NCI-H526 (cell line): Measurements from ENCODE around the gene GMIP.
"Not testable (repeated sequence)": the region's sequence is repeated elsewhere in the genome, so short reads cannot be mapped to it uniquely, and the experiment has no call there.

Experiments used
- DNase-seq, 2 experiments: peaks; one replicate each; lab custom pipeline; 2025; lab: John Stamatoyannopoulos, UW

The GMIP gene

DNA sequence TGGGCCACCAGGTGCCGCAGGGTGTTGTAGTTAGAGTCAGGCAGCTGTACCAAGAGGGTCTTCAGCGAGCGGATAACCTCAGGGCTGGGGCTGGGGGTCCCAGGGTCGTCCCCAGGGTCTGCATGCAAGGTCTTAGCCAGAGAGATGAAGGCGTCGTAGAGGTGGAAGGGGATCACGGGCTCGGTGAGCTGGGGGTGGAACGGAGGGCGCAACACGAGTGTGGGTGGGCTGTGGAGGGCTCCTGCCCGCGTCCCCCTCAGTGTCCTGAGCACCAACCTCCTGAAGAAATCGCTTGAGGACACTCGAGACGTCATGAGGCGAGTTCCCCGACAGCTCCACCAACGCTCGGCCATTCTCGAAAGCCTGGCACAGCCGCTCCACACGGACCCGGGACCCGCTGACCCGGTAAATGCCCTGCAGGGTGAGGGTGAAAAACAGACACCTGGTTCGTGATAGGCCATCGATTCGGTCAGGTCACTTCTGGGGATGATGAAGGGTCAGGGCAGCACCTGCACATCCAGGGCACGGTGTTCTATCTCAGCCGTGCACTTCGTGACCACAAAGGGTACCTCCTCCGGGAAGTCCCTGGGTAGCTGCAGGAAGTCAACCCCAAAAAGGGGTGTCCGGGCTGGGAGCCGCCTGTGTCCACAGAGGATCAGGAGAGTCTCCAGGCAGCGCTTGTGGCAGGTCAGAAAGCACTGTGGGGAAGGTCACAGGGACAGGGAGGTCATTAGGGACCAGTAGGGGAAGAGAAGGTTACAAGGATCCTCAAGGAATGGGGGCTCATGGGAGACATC is 8.7 kb downstream of the GMIP start:
- DNase-seq = no peak

GRCh38 chr19:19633711-19634515 is 9.5 kb downstream of the GMIP start:
- DNase-seq = no peak

GRCh38 chr19:19632661-19633060 is 10.8 kb downstream of the GMIP start:
- DNase-seq = no peak

DNA sequence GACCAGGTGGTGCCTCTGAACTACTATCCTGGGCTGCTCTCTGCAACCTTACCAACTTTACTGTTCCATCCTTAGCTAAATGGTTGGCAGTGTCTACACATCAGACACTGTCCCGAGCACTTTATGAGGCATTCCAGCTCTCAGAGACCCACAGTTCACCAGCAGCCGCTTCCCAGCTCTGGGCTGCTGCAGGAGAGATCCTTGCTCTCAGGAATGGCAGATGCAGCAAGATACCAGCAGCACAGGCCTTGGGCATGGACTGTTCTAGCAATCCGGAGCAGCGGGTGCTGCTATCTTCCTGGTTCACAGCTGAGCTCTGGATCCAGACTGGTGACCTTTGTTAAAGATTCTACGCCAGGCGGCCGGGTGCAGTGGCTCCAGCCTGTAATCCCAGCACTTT is 12.1 kb downstream of the GMIP start:
- no peak for DNase-seq

GRCh38 chr19:19630426-19630825 is 13.0 kb downstream of the GMIP start:
- no peak for DNase-seq

DNA sequence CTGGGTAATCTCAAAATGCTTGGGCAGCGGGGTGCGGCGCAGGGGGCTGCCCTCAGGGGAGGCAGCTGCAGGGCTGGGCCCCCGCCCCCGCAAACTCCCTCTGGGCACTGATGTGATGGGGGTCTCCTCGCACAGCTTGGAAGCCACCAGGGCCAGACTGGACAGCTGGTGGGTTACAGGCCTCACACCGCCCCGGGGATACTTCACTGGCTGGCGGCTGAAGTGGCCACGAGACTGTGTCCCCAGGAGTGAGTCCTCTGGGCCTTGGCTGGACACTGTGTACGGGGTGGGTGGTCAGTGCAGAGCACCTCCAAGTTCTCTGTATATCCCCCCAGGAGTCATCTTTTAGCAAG is 13.4 kb downstream of the GMIP start:
- no peak for DNase-seq

GRCh38 chr19:19628501-19629134 is 14.8 kb downstream of the GMIP start:
- peak in 1 of 2 experiments; percentile 74 for DNase-seq

- DNase-seq = peak in 1 of 2 experiments; percentile 64
Observed at GRCh38 chr19:19627621-19628500, 15.6 kb downstream of the GMIP start, which contains the start of gene LPAR2. Gene LPAR2, minus strand, starts transcription at chr19:19628220. Its CDS starts 945 bp downstream, at chr19:19627275.

- no peak for DNase-seq
Observed at GRCh38 chr19:19626516-19627472, 16.7 kb downstream of the GMIP start.

DNA sequence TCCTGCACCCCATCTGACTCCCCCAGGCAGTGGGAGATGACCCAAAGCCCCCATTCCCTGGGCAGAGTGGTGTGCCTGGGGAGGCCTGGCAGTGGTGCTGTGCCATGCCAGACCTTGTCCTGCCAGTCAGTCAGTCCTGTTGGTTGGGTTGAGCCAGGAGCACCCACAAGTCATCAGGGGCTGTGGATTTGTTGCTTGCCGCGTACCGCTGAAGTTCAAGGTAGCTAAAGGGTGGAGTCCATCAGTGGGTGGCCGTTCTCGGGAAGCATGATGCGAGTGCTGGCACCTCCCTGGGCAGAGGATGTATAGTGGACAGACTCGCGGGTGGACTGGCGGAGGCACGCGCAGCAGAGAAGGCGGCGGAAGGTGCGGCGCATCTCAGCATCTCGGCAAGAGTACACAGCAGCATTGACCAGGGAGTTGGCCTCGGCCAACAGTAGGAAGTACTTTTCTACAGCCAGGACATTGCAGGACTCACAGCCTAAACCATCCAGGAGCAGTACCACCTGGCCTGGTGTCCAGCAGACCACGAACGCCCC is 19.4 kb downstream of the GMIP start:
- DNase-seq = no peak

GRCh38 chr19:19623383-19623782 is 20.1 kb downstream of the GMIP start:
- no peak for DNase-seq

DNA sequence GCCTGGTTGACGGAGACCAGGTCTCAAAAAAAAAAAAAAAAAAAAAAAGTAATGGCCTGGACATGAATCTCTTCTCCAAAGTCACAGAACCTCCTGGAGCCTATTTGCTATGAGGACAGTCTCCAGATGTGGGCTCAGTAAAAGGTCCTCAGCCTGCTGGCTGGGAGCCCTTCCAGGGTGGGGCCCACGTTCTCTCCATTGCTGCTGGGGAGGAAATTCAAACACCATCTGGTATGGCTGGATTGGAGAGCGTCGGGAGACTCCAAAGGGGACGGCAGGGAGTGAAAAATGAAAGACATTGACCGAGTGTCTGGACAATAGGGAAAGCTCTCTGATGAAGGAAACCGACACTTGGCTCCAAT is 23.6 kb downstream of the GMIP start:
- DNase-seq = no peak

- no peak for DNase-seq
Observed at GRCh38 chr19:19619181-19619848, 24.1 kb downstream of the GMIP start.

DNA sequence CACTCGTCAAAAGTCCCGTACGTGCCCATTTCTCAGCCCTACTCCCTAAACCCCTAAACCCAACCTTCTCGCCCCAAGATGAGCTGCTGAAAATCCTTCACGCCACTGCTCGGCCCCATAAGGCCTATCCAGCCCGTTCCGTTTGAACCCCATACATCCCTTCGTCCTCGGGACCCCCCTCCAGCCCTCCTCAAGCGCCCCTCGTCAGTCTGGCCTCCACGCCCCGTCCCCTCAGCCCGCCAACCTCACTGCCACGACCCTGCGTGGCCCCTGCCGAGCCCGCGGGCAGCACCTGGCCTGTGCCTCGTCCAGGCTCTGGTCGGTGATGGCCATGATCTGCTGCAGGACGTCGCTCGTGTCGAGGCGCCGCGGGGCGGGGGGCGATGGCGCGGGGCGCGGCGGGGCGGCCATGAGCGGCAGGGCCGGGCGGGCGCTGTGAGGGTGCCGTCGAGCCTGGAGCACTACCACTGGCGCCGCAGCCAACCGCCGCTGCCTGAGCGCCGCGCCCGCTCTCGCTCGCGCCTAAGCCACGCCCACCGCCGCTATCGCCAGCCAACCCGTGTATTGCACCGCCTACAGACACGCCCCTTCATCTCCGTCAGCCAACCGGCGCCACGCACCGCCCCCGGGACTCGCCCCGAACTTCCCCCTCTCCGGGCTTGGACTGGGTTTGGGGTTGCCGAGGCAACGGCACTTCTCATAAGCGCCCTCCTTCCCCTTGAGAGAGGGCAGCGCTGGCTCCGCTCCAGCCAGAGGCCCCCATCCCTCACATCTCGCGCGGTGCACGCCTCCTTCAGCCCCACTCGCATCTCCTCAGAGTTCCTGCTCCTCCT is 25.0 kb downstream of the GMIP start, which contains the start of gene PBX4:
Gene PBX4, minus strand, starts transcription at position 469 of the 833 bp plus-strand sequence. Its CDS starts 58 bp downstream, at position 411.
- peak; percentile 83 to 94 for DNase-seq

GRCh38 chr19:19615086-19615485 is 28.4 kb downstream of the GMIP start:
- DNase-seq = no peak

DNA sequence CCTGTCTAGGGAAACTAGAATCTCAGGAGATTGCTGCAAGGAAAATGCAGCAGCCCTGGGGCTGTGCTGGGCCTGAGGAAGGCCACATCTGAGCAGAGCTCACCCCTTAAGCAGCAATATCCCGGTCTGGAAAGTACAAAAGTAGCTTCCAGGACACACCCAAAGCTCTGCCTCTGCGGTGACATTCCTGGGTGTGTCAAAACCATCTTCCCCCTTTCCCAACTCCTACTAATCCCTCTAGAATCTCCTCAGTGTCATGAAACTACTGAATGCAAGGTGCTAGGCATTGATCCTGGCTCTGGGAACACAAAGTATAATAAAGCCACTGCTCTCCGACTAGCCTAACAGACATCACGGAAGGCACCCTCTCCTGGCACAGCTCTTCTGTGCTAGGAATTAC is 30.0 kb downstream of the GMIP start:
- DNase-seq = no peak

- DNase-seq = no peak
Observed at GRCh38 chr19:19610376-19611202, 32.9 kb downstream of the GMIP start.

DNA sequence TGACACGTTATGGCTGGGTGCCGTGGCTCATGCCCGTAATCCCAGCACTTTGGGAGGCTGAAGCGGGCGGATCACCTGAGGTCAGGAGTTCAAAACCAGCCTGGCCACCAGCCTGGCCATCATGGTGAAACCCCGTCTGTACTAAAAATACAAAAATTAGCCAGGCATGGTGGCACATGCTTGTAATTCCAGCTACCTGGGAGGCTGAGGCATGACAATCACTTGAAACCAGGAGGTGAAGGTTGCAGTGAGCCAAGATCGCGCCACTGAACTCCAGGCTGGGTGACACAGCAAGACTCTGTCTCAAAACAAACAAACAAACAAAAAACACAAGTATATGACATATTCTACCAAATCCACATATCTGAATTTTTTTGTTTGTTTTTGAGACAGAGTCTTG is 36.8 kb downstream of the GMIP start:
- not testable (repeated sequence) for DNase-seq
